ENCODE measurements around the gene ZNF652.

DNA sequence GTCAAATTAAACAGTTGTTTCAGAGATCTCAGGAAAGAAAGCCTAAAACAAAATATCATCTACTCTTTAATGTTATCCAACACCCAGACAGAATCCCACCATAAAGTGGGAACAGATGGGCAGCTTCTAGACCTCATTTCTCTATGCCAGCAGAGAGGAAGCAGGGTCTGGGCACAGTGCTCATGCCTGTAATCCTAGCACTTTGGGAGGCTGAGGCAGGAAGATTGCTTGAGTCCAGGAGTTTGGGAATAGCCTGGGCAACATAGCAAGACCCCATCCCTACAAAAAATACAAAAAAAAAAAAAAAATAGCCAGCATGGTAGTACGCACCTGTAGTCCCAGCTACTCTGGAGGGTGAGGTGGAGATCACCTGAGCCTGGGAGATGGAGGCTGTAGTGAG, 13.5 kb upstream of the ZNF652 start:
- TF ChIP-seq, protein P1, sequence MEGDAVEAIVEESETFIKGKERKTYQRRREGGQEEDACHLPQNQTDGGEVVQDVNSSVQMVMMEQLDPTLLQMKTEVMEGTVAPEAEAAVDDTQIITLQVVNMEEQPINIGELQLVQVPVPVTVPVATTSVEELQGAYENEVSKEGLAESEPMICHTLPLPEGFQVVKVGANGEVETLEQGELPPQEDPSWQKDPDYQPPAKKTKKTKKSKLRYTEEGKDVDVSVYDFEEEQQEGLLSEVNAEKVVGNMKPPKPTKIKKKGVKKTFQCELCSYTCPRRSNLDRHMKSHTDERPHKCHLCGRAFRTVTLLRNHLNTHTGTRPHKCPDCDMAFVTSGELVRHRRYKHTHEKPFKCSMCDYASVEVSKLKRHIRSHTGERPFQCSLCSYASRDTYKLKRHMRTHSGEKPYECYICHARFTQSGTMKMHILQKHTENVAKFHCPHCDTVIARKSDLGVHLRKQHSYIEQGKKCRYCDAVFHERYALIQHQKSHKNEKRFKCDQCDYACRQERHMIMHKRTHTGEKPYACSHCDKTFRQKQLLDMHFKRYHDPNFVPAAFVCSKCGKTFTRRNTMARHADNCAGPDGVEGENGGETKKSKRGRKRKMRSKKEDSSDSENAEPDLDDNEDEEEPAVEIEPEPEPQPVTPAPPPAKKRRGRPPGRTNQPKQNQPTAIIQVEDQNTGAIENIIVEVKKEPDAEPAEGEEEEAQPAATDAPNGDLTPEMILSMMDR (IDR thresholded peaks at IDR 0.05): no peak
- TF ChIP-seq ELF1 (IDR thresholded peaks at IDR 0.05) (no peak), POLR2AphosphoS5 (IDR thresholded peaks at IDR 0.05; ENCODE audit: low read depth, low read length) (no peak), FOSL2 (IDR thresholded peaks at IDR 0.05; ENCODE audit: borderline replicate concordance, low read depth) (no peak), SMC3 (IDR thresholded peaks at IDR 0.05; ENCODE audit: low read depth, low read length) (no peak), EZH2phosphoT487 (IDR thresholded peaks at IDR 0.05; ENCODE audit: borderline replicate concordance, low read depth) (no peak), RFX5 (IDR thresholded peaks at IDR 0.05; ENCODE audit: low read length) (no peak), FOXM1 (IDR thresholded peaks at IDR 0.05; ENCODE audit: low read depth) (no peak), FOXJ3 (CRISPR knock-in tag; IDR thresholded peaks at IDR 0.05) (no peak), GATA2 (CRISPR knock-in tag; IDR thresholded peaks at IDR 0.05) (no peak)
- TF ChIP-seq, protein P2, sequence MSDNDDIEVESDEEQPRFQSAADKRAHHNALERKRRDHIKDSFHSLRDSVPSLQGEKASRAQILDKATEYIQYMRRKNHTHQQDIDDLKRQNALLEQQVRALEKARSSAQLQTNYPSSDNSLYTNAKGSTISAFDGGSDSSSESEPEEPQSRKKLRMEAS (IDR thresholded peaks at IDR 0.05; ENCODE audit: low read depth): no peak
- TF ChIP-seq, protein P3, sequence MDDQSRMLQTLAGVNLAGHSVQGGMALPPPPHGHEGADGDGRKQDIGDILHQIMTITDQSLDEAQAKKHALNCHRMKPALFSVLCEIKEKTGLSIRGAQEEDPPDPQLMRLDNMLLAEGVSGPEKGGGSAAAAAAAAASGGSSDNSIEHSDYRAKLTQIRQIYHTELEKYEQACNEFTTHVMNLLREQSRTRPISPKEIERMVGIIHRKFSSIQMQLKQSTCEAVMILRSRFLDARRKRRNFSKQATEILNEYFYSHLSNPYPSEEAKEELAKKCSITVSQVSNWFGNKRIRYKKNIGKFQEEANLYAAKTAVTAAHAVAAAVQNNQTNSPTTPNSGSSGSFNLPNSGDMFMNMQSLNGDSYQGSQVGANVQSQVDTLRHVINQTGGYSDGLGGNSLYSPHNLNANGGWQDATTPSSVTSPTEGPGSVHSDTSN (IDR thresholded peaks at IDR 0.05): no peak
